Measurements from ENCODE around the gene ABCC2. TPM values are rescaled to one million over a fixed set of nuclear protein-coding genes. Genes with fewer than 3 reads are reported as not detected.

ABCC2 gene
- total RNA-seq, 1 donor from 2014 or later: 0.39 TPM

DNA sequence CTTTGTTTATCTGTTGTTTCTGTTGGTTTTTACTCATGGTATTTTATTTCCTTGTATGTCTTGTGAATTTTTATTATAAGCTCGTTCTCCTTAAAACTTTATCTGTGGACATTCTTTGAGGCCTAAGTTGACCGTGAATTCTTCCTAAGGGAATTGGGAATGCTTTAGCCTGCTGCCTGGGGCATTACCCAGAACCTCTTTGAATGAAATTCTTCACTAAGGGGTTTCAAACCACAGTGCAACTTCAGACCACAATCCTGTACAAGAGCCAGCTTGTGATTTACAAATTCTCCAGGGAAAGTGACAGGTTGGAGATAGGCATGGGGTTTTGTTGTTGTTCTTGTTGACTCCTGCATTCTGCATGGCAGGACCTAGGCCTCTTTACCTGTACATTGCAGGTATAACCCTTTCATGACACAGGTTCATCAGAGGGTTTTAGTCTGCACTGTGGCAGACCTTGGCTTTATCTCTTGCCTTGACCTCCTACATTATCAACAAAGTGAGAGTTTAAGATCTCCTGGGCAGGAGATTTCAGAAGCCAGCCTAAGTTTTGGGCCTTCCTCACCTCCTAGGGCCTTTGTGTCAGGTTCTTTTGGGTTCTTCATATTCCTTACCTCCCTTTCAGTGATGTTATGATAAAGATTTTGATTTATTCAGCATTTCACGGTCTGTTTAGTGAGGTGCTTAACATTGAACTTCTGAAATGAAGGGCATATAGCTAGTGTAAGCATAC is 70.2 kb downstream of the ABCC2 start:
- DNase-seq: no peak
- Mint-ChIP-seq H3K9me3 (ENCODE audit: unreplicated experiment) (peaks cover under 1% of the 10 kb centered on the region), H3K4me3 (ENCODE audit: unreplicated experiment) (no peak overlapping the region), H3K4me1 (ENCODE audit: low read depth, unreplicated experiment) (peaks cover 3% of the 10 kb centered on the region), H3K36me3 (ENCODE audit: unreplicated experiment) (no peaks in the 10 kb centered on the region), H3K27ac (ENCODE audit: unreplicated experiment) (no peak overlapping the region), H3K27me3 (ENCODE audit: unreplicated experiment) (no peaks in the 10 kb centered on the region)
- TF ChIP-seq, protein P1, sequence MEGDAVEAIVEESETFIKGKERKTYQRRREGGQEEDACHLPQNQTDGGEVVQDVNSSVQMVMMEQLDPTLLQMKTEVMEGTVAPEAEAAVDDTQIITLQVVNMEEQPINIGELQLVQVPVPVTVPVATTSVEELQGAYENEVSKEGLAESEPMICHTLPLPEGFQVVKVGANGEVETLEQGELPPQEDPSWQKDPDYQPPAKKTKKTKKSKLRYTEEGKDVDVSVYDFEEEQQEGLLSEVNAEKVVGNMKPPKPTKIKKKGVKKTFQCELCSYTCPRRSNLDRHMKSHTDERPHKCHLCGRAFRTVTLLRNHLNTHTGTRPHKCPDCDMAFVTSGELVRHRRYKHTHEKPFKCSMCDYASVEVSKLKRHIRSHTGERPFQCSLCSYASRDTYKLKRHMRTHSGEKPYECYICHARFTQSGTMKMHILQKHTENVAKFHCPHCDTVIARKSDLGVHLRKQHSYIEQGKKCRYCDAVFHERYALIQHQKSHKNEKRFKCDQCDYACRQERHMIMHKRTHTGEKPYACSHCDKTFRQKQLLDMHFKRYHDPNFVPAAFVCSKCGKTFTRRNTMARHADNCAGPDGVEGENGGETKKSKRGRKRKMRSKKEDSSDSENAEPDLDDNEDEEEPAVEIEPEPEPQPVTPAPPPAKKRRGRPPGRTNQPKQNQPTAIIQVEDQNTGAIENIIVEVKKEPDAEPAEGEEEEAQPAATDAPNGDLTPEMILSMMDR (IDR thresholded peaks at IDR 0.05; ENCODE audit: partially characterized antibody, unreplicated experiment): no peak

DNA sequence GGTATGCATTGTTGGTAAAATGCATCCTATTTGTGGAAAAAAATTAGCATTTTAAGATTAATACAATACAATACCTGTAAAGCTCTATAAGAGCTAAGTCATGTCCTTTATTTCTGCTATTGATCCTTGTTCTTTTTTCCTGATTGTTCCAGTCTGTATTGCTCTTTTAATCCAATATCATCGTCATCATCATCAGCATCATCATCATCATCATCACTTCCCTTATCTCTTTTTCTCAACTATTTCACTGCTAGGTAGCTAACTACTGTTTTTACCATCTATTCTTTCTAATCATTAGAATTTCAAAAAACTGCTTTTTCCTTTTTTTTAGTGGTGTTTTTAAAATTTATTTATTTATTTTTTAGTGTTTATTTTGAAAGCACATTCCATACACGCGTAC is 71.2 kb downstream of the ABCC2 start:
- H3K27ac Mint-ChIP-seq (ENCODE audit: unreplicated experiment): no peak overlapping the region
- H3K9me3 Mint-ChIP-seq (ENCODE audit: unreplicated experiment): peaks cover 2% of the 10 kb centered on the region
- TF ChIP-seq, protein P1 (IDR thresholded peaks at IDR 0.05; ENCODE audit: partially characterized antibody, unreplicated experiment): no peak
- no peaks in the 10 kb centered on the region for H3K36me3 Mint-ChIP-seq (ENCODE audit: unreplicated experiment)
- no peak overlapping the region for H3K4me3 Mint-ChIP-seq (ENCODE audit: unreplicated experiment)
- no peak for DNase-seq
- H3K4me1 Mint-ChIP-seq (ENCODE audit: low read depth, unreplicated experiment): peaks cover 3% of the 10 kb centered on the region
- no peaks in the 10 kb centered on the region for H3K27me3 Mint-ChIP-seq (ENCODE audit: unreplicated experiment)

DNA sequence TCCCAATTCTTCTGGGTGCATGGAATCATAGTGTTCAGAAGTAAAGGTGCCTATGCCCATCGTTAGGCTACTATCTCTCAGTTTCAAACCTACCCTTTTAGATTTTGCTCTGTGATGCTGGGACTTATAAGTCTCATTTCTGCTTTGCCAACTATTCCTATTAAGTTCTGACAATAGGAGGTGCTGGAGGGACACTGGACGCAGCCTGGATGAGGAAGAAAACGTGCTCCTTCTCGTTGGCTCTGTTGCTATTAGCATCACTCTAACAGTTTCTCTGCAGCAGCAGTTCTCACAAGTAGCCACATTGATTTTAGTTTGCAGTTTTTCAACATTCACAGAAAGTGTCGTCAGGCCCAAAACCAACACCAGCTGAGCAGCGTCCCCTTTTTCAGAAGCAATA is 72.4 kb downstream of the ABCC2 start:
- no peak overlapping the region for H3K4me3 Mint-ChIP-seq (ENCODE audit: unreplicated experiment)
- DNase-seq: no peak
- H3K27me3 Mint-ChIP-seq (ENCODE audit: unreplicated experiment): no peaks in the 10 kb centered on the region
- H3K36me3 Mint-ChIP-seq (ENCODE audit: unreplicated experiment): no peaks in the 10 kb centered on the region
- TF ChIP-seq, protein P1 (IDR thresholded peaks at IDR 0.05; ENCODE audit: partially characterized antibody, unreplicated experiment): no peak
- peaks cover 2% of the 10 kb centered on the region for H3K9me3 Mint-ChIP-seq (ENCODE audit: unreplicated experiment)
- no peak overlapping the region for H3K27ac Mint-ChIP-seq (ENCODE audit: unreplicated experiment)
- H3K4me1 Mint-ChIP-seq (ENCODE audit: low read depth, unreplicated experiment): peaks cover 3% of the 10 kb centered on the region

DNA sequence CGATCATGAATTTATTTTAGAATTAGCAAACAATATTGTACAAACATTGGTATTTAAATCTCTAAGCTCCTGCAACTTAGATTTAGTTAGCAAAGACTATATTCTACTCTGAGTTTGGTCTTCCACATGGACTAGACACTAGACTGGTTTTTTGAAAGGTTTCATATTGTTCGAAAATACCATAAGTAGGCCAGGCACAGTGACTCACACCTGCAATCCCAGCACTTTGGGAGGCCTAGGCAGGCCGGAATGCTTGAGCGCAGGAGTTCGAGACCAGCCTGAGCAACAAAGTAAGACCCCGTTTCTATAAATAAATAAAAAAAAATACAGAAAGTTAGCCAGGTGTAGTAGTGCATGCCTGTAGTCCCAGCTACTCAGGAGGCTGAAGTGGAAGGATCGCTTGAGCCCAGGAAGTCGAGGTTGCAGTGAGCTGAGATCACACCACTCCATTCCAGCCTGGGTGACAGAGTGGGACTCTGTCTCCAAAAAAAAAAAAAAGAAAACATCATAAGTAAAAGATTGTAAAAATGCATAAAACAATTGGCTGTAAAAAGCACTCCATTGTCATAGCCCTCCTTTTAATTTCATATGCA is 73.1 kb downstream of the ABCC2 start:
- Mint-ChIP-seq H3K36me3 (ENCODE audit: unreplicated experiment) (no peaks in the 10 kb centered on the region), H3K4me3 (ENCODE audit: unreplicated experiment) (no peak overlapping the region), H3K27ac (ENCODE audit: unreplicated experiment) (no peak overlapping the region), H3K27me3 (ENCODE audit: unreplicated experiment) (no peaks in the 10 kb centered on the region), H3K4me1 (ENCODE audit: low read depth, unreplicated experiment) (peaks cover 3% of the 10 kb centered on the region), H3K9me3 (ENCODE audit: unreplicated experiment) (peaks cover 2% of the 10 kb centered on the region)
- no peak for DNase-seq
- TF ChIP-seq, protein P1 (IDR thresholded peaks at IDR 0.05; ENCODE audit: partially characterized antibody, unreplicated experiment): no peak

DNA sequence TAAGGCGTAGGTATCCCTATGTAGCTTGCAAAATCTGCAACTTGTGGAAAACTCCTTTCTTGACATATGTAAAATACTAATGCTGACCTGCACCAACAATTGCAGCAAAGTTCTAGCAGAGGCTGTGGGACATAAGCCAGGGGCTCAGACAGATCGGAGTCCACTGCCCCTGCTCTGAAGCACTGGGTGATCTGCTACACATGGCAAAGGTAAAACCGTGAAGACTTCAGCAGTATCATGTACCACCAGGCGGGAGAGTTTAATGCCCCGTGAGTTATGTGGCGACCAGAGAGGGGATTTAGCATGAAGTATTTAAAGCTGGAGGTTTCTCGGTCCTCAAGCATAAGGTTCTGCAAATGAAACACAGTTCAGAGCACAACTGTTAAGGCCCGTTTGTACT is 76.4 kb downstream of the ABCC2 start:
- no peak overlapping the region for H3K4me3 Mint-ChIP-seq (ENCODE audit: unreplicated experiment)
- H3K27ac Mint-ChIP-seq (ENCODE audit: unreplicated experiment): no peak overlapping the region
- H3K27me3 Mint-ChIP-seq (ENCODE audit: unreplicated experiment): peaks cover 2% of the 10 kb centered on the region
- no peak for DNase-seq
- peaks cover 3% of the 10 kb centered on the region for H3K9me3 Mint-ChIP-seq (ENCODE audit: unreplicated experiment)
- no peaks in the 10 kb centered on the region for H3K4me1 Mint-ChIP-seq (ENCODE audit: low read depth, unreplicated experiment)
- TF ChIP-seq, protein P1 (IDR thresholded peaks at IDR 0.05; ENCODE audit: partially characterized antibody, unreplicated experiment): no peak
- H3K36me3 Mint-ChIP-seq (ENCODE audit: unreplicated experiment): no peaks in the 10 kb centered on the region

All from glutamatergic neuron (in vitro differentiated cells).